ENCODE data around the gene SNX7.

GRCh38 chr1:98698625-98699024 lies 37.1 kb downstream of the SNX7 start:
- no peak for TF ChIP-seq CTCF (conservative IDR thresholded peaks at IDR 0.05)
- TF ChIP-seq EZH2 (IDR thresholded peaks at IDR 0.05; ENCODE audit: low read depth), result no peak
